COLO668 (cell line): ENCODE data around the gene SYCE1L.

Source experiments
- DNase-seq: peaks from one replicate; lab custom pipeline; 2025; ENCODE audit not compliant: unreplicated experiment; lab: John Stamatoyannopoulos, UW

Gene SYCE1L

DNA sequence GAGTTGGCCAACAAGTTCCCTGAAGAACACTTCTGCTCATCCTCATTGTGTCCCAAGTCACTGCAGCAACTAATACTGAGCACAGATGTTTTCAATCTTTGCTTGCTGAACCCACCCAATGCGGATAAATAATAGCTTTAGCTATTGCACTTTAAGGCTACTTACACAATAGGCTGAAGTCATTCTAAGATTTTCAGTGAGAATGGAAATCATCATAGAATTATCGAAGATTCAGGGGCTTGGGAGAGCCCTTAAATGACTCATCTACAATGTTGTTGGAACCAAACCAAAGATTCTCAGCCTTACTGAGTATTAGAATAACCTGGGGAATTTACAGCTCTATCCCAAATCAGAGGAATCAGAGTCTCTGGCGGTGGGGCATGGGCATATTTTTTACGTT, 51.2 kb downstream of the SYCE1L start:
- DNase-seq = no peak
